Neuron (in vitro differentiated cells): ENCODE measurements around the gene CFAP161.

ENCODE experiments used
- H2AFZ ChIP-seq: one replicate; pipeline ENCODE4 v1.6.1; 2013; ENCODE audit warnings: low read depth, mild to moderate bottlenecking, inconsistent platforms, low read length, moderate library complexity
- H3K27me3 ChIP-seq: one replicate; pipeline ENCODE4 v1.6.1; 2013; ENCODE audit warnings: low read length; ENCODE audit not compliant: insufficient read depth
- H3K36me3 ChIP-seq: one replicate; pipeline ENCODE4 v1.6.1; 2013; ENCODE audit warnings: low read length; ENCODE audit not compliant: insufficient read depth
- H3K4me1 ChIP-seq: one replicate; pipeline ENCODE4 v1.6.1; 2013; ENCODE audit warnings: low read length; ENCODE audit not compliant: insufficient read depth
- H3K4me3 ChIP-seq: 2 replicates; pipeline ENCODE4 v1.5.1; 2013; ENCODE audit warnings: mild to moderate bottlenecking, low read length, moderate library complexity
- H3K9me3 ChIP-seq: one replicate; pipeline ENCODE4 v1.6.1; 2013; ENCODE audit warnings: low read length

The CFAP161 gene

GRCh38 chr15:81097116-81097889 is 36.8 kb upstream of the CFAP161 start:
- no peaks in the 10 kb centered on the region for H3K36me3 ChIP-seq
- H3K27me3 ChIP-seq: peaks cover 10% of the 10 kb centered on the region
- no peak overlapping the region for H2AFZ ChIP-seq
- no peak overlapping the region for H3K4me3 ChIP-seq
- no peaks in the 10 kb centered on the region for H3K9me3 ChIP-seq
- no peaks in the 10 kb centered on the region for H3K4me1 ChIP-seq

GRCh38 chr15:81097890-81098280 is 36.2 kb upstream of the CFAP161 start:
- Histone ChIP-seq H3K9me3 (no peaks in the 10 kb centered on the region), H2AFZ (no peak overlapping the region), H3K4me1 (no peaks in the 10 kb centered on the region), H3K4me3 (no peak overlapping the region), H3K36me3 (no peaks in the 10 kb centered on the region), H3K27me3 (peaks cover 10% of the 10 kb centered on the region)

GRCh38 chr15:81098349-81098748 is 35.7 kb upstream of the CFAP161 start:
- Histone ChIP-seq H3K9me3 (no peaks in the 10 kb centered on the region), H3K36me3 (no peaks in the 10 kb centered on the region), H3K27me3 (peaks cover 10% of the 10 kb centered on the region), H2AFZ (no peak overlapping the region), H3K4me3 (no peak overlapping the region), H3K4me1 (no peaks in the 10 kb centered on the region)

- Histone ChIP-seq H3K4me3 (no peak overlapping the region), H3K36me3 (no peaks in the 10 kb centered on the region), H2AFZ (no peak overlapping the region), H3K4me1 (no peaks in the 10 kb centered on the region), H3K9me3 (no peaks in the 10 kb centered on the region), H3K27me3 (peaks cover 10% of the 10 kb centered on the region)
Measured at GRCh38 chr15:81098861-81099651, 35.0 kb upstream of the CFAP161 start.

GRCh38 chr15:81101894-81102815 is 31.9 kb upstream of the CFAP161 start:
- peaks cover 12% of the 10 kb centered on the region for H3K27me3 ChIP-seq
- no peak overlapping the region for H2AFZ ChIP-seq
- no peaks in the 10 kb centered on the region for H3K36me3 ChIP-seq
- no peaks in the 10 kb centered on the region for H3K9me3 ChIP-seq
- no peaks in the 10 kb centered on the region for H3K4me1 ChIP-seq
- H3K4me3 ChIP-seq: no peak overlapping the region

GRCh38 chr15:81103857-81104256 is 30.2 kb upstream of the CFAP161 start:
- no peaks in the 10 kb centered on the region for H3K4me1 ChIP-seq
- no peaks in the 10 kb centered on the region for H3K9me3 ChIP-seq
- H3K27me3 ChIP-seq: peaks cover 8% of the 10 kb centered on the region
- H3K4me3 ChIP-seq: no peak overlapping the region
- H2AFZ ChIP-seq: no peak overlapping the region
- H3K36me3 ChIP-seq: no peaks in the 10 kb centered on the region

- H3K4me3 ChIP-seq: no peak overlapping the region
- H3K27me3 ChIP-seq: peaks cover 12% of the 10 kb centered on the region
- no peaks in the 10 kb centered on the region for H3K36me3 ChIP-seq
- no peaks in the 10 kb centered on the region for H3K4me1 ChIP-seq
- H3K9me3 ChIP-seq: no peaks in the 10 kb centered on the region
- H2AFZ ChIP-seq: no peak overlapping the region
Measured at GRCh38 chr15:81105545-81105944, 28.5 kb upstream of the CFAP161 start.

GRCh38 chr15:81106560-81106959 is 27.5 kb upstream of the CFAP161 start:
- Histone ChIP-seq H3K27me3 (peaks cover 14% of the 10 kb centered on the region), H3K36me3 (no peaks in the 10 kb centered on the region), H3K4me1 (no peaks in the 10 kb centered on the region), H2AFZ (no peak overlapping the region), H3K9me3 (no peaks in the 10 kb centered on the region), H3K4me3 (no peak overlapping the region)

GRCh38 chr15:81107889-81108288 is 26.2 kb upstream of the CFAP161 start:
- Histone ChIP-seq H2AFZ (no peak overlapping the region), H3K27me3 (peaks cover 10% of the 10 kb centered on the region), H3K36me3 (no peaks in the 10 kb centered on the region), H3K9me3 (no peaks in the 10 kb centered on the region), H3K4me3 (no peak overlapping the region), H3K4me1 (no peaks in the 10 kb centered on the region)

GRCh38 chr15:81108427-81108826 is 25.6 kb upstream of the CFAP161 start:
- Histone ChIP-seq H3K27me3 (peaks cover 10% of the 10 kb centered on the region), H3K4me1 (no peaks in the 10 kb centered on the region), H3K36me3 (no peaks in the 10 kb centered on the region), H3K4me3 (no peak overlapping the region), H3K9me3 (no peaks in the 10 kb centered on the region), H2AFZ (no peak overlapping the region)

GRCh38 chr15:81111018-81111417 is 23.1 kb upstream of the CFAP161 start:
- H3K4me3 ChIP-seq: no peak overlapping the region
- peaks cover 8% of the 10 kb centered on the region for H3K27me3 ChIP-seq
- H2AFZ ChIP-seq: no peak overlapping the region
- H3K36me3 ChIP-seq: no peaks in the 10 kb centered on the region
- no peaks in the 10 kb centered on the region for H3K9me3 ChIP-seq
- no peaks in the 10 kb centered on the region for H3K4me1 ChIP-seq

- Histone ChIP-seq H3K36me3 (no peaks in the 10 kb centered on the region), H3K4me1 (no peaks in the 10 kb centered on the region), H2AFZ (no peak overlapping the region), H3K9me3 (no peaks in the 10 kb centered on the region), H3K27me3 (peaks cover 8% of the 10 kb centered on the region), H3K4me3 (no peak overlapping the region)
Measured at GRCh38 chr15:81111510-81112470, 22.3 kb upstream of the CFAP161 start.
